Fibroblast of skin of scalp (primary cell): Measurements from ENCODE around the gene IL1R2.

Experiments
- DNase-seq: peaks from one replicate; pipeline ENCODE4 v3.0.0-alpha.2; 2013

IL1R2 gene

GRCh38 chr2:101975171-101975870 lies 16.4 kb upstream of the IL1R2 start:
- no peak for DNase-seq

GRCh38 chr2:101976891-101977290 lies 14.9 kb upstream of the IL1R2 start:
- DNase-seq: peak; percentile 45

GRCh38 chr2:101980368-101980767 lies 11.4 kb upstream of the IL1R2 start:
- DNase-seq: no peak

- no peak for DNase-seq
These were observed 10.7 kb upstream of the IL1R2 start for GRCh38 chr2:101981066-101981465.

GRCh38 chr2:101981504-101981903 lies 10.3 kb upstream of the IL1R2 start:
- DNase-seq: no peak

GRCh38 chr2:101982495-101983029 lies 9.2 kb upstream of the IL1R2 start:
- DNase-seq: no peak

GRCh38 chr2:101983486-101983885 lies 8.3 kb upstream of the IL1R2 start:
- peak; percentile 51 for DNase-seq

DNA sequence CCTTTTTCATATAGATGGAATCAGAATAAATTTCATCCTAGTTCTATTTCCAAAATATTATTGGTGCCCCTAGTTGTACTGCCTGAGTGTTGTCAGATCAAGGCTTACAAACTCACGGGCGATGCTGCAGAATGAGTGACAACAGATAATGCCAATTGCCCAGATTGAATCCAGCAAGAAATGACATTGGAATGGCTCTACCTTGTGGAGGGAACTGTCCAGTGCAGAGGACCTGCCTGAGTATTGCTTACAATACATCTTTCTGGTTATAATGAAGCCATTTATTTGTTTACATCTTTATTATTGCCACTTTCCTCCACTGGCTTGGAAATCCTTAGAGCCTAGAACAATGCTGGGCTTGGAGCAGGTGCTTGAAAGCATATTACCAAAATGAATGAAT lies 7.8 kb upstream of the IL1R2 start:
- DNase-seq: no peak

GRCh38 chr2:101984656-101985055 lies 7.1 kb upstream of the IL1R2 start:
- no peak for DNase-seq

DNA sequence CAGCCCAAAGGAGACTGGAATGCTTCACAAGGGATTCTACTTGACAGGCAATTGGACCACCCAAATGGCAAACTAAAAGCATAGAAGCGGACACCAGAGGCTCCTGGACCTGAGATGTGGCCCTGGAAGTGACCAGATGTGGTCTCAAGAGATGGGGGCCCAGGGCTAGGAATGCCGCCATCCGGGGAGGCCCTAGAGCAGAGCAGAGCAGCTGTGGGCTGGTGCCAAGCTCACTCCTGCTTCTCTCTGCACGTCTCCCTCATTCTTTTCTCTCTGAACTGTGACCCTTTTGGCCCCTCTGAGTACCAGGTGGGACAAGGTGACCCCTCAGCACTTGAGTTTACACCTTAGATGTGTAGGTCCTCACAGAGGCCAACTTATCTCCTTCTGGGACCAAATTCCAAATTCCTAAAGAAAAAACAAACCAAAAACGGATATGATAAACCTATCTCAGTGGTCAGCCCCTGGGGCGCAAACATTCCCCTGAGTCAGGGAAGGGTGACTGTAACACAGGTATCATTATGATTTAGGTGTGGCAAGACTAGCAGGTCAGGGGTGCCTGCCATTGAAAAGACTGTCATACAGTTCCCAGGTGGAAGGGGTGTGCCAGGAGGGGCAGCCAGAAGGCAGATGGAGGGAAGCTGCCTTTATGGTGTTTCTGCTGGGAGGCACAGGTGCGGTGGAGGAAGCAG lies 6.5 kb upstream of the IL1R2 start:
- DNase-seq: no peak

GRCh38 chr2:101985793-101986164 lies 6.0 kb upstream of the IL1R2 start:
- DNase-seq: no peak

DNA sequence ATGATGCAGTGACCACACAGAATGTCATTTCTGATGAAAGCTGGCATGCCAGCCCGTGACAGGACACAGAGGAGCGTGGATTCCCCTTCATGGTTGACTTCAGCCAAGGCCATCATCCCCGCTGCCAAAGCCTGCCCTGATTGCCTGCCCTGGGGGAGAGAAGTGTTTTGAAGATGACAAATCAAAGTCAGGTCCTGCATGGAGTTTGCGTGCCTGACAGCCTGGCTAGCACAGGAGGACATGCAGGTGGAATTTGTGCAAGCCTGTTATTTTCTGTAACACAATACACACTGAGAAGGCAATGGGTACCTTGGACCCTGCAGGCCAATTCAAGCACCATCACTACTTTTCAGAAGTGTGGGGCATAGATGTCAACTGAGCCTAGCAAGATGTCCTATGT lies 5.4 kb upstream of the IL1R2 start:
- DNase-seq: no peak

GRCh38 chr2:101986804-101987740 lies 4.7 kb upstream of the IL1R2 start:
- no peak for DNase-seq

- no peak for DNase-seq
These were observed 3.9 kb upstream of the IL1R2 start for GRCh38 chr2:101987832-101988231.

DNA sequence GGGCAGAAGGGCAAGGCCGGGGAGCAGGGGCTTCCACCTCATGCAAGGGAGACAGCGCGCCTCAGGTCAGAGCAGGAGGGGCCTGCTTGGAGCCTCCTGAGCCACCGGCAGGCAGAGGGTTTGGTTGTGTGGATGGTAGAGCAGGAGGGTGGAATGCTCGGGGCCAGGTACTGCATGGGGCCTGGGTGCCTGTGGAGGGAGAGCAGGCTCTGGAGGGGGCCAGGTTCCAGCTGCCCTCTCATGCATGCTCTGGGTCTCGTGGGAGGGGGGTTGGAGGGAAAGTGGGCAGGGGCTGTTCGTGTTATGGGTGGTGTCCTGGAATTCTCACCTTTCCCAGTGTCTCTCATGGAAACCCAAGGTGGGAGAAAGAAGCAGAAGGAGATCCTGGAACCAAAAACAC lies 3.2 kb upstream of the IL1R2 start:
- DNase-seq: no peak

DNA sequence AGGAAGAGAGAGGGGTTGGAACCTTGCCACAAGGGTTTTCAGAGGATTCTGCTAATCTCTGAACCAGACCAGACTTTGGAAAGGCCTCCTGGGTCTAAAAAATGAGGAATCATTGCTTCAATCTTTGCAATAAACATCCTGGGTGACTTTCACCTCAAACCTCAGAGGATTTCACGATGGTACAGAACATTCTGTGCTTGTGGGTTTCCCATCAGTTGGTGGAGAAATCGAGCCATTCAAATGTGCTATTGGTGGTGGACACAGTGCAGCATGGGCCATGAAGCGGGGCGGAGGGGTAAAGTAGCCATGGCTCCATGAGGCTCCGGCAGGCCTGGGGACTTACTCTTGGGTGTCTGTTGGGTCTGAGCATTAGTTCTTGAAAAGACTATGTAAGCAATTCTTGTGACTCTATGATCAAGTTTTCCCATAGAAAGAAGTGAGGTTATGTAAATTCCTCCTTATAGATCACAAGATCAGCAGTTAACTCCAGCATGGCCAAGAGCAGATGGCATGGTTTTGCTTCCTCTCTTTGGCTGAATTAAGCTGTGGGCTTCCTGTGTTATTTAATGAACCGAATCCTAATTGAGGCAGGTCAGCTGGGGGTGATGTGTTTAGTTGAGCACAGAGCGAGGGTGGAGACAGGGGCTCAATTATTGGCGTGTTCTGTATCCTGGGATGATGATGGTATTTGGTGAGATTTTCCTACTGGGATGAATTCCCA lies 1.9 kb upstream of the IL1R2 start:
- DNase-seq: no peak

DNA sequence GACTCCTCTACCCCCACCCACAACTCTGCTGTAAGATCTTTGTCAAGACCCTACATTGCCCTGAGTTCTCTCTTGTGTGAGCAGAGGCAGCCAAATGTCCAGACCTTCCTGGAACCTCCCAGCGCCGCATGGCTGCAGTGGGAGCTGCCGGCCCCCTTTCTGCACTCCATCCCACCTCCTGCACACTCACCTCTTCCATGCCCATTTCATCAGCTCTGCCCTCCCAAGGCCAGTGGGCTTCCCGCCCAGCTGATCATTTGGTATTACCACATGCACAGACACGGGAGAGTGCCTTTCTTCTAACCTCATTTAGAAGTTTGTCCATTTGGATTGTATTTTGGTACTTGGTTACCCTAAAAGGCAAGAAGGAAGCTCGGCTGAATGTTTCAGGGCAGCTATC lies 2.0 kb downstream of the IL1R2 start:
- no peak for DNase-seq

DNA sequence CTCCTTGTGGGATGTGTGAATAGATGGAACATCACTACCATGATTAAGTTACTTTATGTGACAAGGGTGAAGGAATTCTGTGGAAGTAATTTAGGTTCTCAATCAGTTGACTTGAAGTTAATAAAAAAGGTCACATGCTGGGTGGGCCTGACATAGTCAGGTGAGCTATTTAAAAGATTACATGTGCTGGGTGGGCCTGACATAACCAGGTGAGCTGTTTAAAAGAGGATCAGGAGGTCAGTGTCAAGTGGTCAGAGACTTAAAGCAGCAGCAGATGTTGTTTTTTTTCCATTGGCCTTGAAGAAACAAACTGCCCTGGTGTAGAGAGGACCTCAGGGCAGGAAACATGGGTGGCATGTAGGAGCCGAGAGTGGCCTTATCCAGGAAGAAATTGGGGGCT lies 3.3 kb downstream of the IL1R2 start:
- DNase-seq: no peak

DNA sequence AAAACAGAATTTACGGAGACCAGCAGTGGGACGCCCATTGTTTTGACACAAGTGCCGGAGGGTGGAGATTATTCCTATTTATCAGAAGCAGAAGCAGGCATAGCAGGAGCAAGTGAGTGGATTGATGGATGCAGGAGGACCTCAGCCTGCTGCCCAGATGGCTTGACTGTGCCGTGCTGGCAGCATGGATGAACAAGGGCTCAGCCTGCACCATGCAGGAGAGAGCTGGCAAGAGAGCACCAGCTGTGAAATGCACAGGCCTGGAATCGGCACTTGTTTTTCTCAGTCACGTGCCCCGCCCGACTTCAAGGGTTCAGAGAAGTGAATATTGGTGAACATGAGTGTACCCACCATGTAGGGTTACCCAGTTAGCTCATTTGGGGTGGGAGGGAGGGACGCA lies 4.0 kb downstream of the IL1R2 start:
- DNase-seq: no peak

DNA sequence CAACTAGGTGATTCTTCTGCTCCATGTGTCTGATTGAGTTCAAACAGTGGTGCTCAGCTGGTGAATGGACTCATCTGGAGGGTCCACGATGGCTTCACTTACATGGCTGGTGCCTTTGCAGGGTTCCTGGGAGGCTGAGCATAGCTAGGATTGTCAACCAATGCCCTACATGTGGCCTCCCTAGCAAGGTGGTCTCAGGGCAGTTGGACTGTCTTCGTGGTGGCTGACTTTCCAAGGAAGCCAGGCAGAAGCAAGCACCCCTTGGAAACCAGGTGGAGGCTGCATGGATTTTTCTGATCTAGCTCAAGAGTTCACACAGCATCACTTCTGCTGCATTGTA lies 6.8 kb downstream of the IL1R2 start:
- no peak for DNase-seq

GRCh38 chr2:101998896-101999789 lies 7.4 kb downstream of the IL1R2 start:
- DNase-seq: no peak

- no peak for DNase-seq
These were observed 8.3 kb downstream of the IL1R2 start for GRCh38 chr2:102000012-102000411.
